Suprapubic skin (tissue), 3 donors: ENCODE measurements around the gene FBXW12.

Experiments
- CTCF ChIP-seq, 2 donors: fragments of 200-600 bp in 1 of 2; fragments of 450-650 bp in 1 of 2; sonication (generic) in 1 of 2; IDR thresholded peaks; one replicate each; pipeline ENCODE4 v1.5.1; 2016 to 2019; ENCODE audit warnings: antibody characterized with exemption in 2 of 2, mild to moderate bottlenecking in 1 of 2, moderate library complexity in 1 of 2
- EP300 ChIP-seq: sonication (generic); formaldehyde crosslinking; IDR thresholded peaks from one replicate; pipeline ENCODE4 v1.6.1; 2017; ENCODE audit warnings: antibody characterized with exemption
- POLR2A ChIP-seq, 2 donors: fragments of 450-650 bp; IDR thresholded peaks; one replicate each; pipeline ENCODE4 v1.6.1; 2017; ENCODE audit warnings: antibody characterized with exemption in 2 of 2, mild to moderate bottlenecking in 2 of 2, moderate library complexity in 2 of 2

- TF ChIP-seq EP300 (no peak), CTCF (IDR thresholded peaks at IDR 0.05) (no peak), POLR2A (IDR thresholded peaks at IDR 0.05) (no peak)
Measured at GRCh38 chr3:48372377-48372770, 355 bp downstream of the FBXW12 start.
